ENCODE data around the gene RGS10.

RGS10 gene

GRCh38 chr10:119549247-119549999, 6.9 kb upstream of the RGS10 start:
- no peaks in the 10 kb centered on the region for H3K4me1 ChIP-seq (ENCODE audit: control insufficient read depth in 1 of 2, insufficient read depth in 2 of 2, low read length in 2 of 2)
- no peak overlapping the region for H3K4me3 ChIP-seq (ENCODE audit: low read depth in 1 of 2, low read length in 2 of 2)
- H3K27ac ChIP-seq (ENCODE audit: low read length): no peak overlapping the region
- no peaks in the 10 kb centered on the region for H3K36me3 ChIP-seq (ENCODE audit: control insufficient read depth in 1 of 2, insufficient read depth in 2 of 2, low read length in 2 of 2)
- no peaks in the 10 kb centered on the region for H3K27me3 ChIP-seq (ENCODE audit: low read depth, low read length)
- no peaks in the 10 kb centered on the region for H3K9me3 ChIP-seq (ENCODE audit: control insufficient read depth in 1 of 2, low read length in 2 of 2)

- Histone ChIP-seq H3K27ac (ENCODE audit: low read length) (no peak overlapping the region), H3K4me1 (ENCODE audit: control insufficient read depth in 1 of 2, insufficient read depth in 2 of 2, low read length in 2 of 2) (peaks cover 0 to 11% of the 10 kb centered on the region in 2 donors), H3K36me3 (ENCODE audit: control insufficient read depth in 1 of 2, insufficient read depth in 2 of 2, low read length in 2 of 2) (no peaks in the 10 kb centered on the region), H3K27me3 (ENCODE audit: low read depth, low read length) (no peaks in the 10 kb centered on the region), H3K4me3 (ENCODE audit: low read depth in 1 of 2, low read length in 2 of 2) (no peak overlapping the region), H3K9me3 (ENCODE audit: control insufficient read depth in 1 of 2, low read length in 2 of 2) (no peaks in the 10 kb centered on the region)
These were observed 3.5 kb upstream of the RGS10 start for GRCh38 chr10:119546009-119546408.

- no peaks in the 10 kb centered on the region for H3K36me3 ChIP-seq (ENCODE audit: control insufficient read depth in 1 of 2, insufficient read depth in 2 of 2, low read length in 2 of 2)
- no peaks in the 10 kb centered on the region for H3K27me3 ChIP-seq (ENCODE audit: low read depth, low read length)
- H3K9me3 ChIP-seq (ENCODE audit: control insufficient read depth in 1 of 2, low read length in 2 of 2): no peaks in the 10 kb centered on the region
- H3K4me3 ChIP-seq (ENCODE audit: low read depth in 1 of 2, low read length in 2 of 2): no peak overlapping the region
- peaks cover 0 to 18% of the 10 kb centered on the region in 2 donors for H3K4me1 ChIP-seq (ENCODE audit: control insufficient read depth in 1 of 2, insufficient read depth in 2 of 2, low read length in 2 of 2)
- H3K27ac ChIP-seq (ENCODE audit: low read length): no peak overlapping the region
These were observed 2.8 kb upstream of the RGS10 start for GRCh38 chr10:119545310-119545709.

- Histone ChIP-seq H3K27me3 (ENCODE audit: low read depth, low read length) (no peaks in the 10 kb centered on the region), H3K36me3 (ENCODE audit: control insufficient read depth in 1 of 2, insufficient read depth in 2 of 2, low read length in 2 of 2) (no peaks in the 10 kb centered on the region), H3K9me3 (ENCODE audit: control insufficient read depth in 1 of 2, low read length in 2 of 2) (no peaks in the 10 kb centered on the region), H3K4me3 (ENCODE audit: low read depth in 1 of 2, low read length in 2 of 2) (peak overlapping the region; percentile 61 to 83), H3K4me1 (ENCODE audit: control insufficient read depth in 1 of 2, insufficient read depth in 2 of 2, low read length in 2 of 2) (peaks cover 3 to 28% of the 10 kb centered on the region in 2 donors), H3K27ac (ENCODE audit: low read length) (peak overlapping the region; percentile 34)
These were observed 1.5 kb upstream of the RGS10 start for GRCh38 chr10:119543814-119544642.

- no peaks in the 10 kb centered on the region for H3K9me3 ChIP-seq (ENCODE audit: control insufficient read depth in 1 of 2, low read length in 2 of 2)
- peak overlapping the region; percentile 61 to 83 for H3K4me3 ChIP-seq (ENCODE audit: low read depth in 1 of 2, low read length in 2 of 2)
- H3K27me3 ChIP-seq (ENCODE audit: low read depth, low read length): no peaks in the 10 kb centered on the region
- H3K27ac ChIP-seq (ENCODE audit: low read length): no peak overlapping the region
- peaks cover 5 to 36% of the 10 kb centered on the region in 2 donors for H3K4me1 ChIP-seq (ENCODE audit: control insufficient read depth in 1 of 2, insufficient read depth in 2 of 2, low read length in 2 of 2)
- H3K36me3 ChIP-seq (ENCODE audit: control insufficient read depth in 1 of 2, insufficient read depth in 2 of 2, low read length in 2 of 2): no peaks in the 10 kb centered on the region
These were observed 682 bp upstream of the RGS10 start for GRCh38 chr10:119542988-119543813.

GRCh38 chr10:119541459-119542356, 811 bp downstream of the RGS10 start:
- Histone ChIP-seq H3K9me3 (ENCODE audit: control insufficient read depth in 1 of 2, low read length in 2 of 2) (no peaks in the 10 kb centered on the region), H3K27me3 (ENCODE audit: low read depth, low read length) (no peaks in the 10 kb centered on the region), H3K4me1 (ENCODE audit: control insufficient read depth in 1 of 2, insufficient read depth in 2 of 2, low read length in 2 of 2) (peaks cover 11 to 49% of the 10 kb centered on the region in 2 donors), H3K4me3 (ENCODE audit: low read depth in 1 of 2, low read length in 2 of 2) (peak overlapping the region; percentile 74 to 83), H3K27ac (ENCODE audit: low read length) (peak overlapping the region; percentile 67), H3K36me3 (ENCODE audit: control insufficient read depth in 1 of 2, insufficient read depth in 2 of 2, low read length in 2 of 2) (no peaks in the 10 kb centered on the region)

GRCh38 chr10:119541046-119541445, 1.5 kb downstream of the RGS10 start:
- Histone ChIP-seq H3K9me3 (ENCODE audit: control insufficient read depth in 1 of 2, low read length in 2 of 2) (no peaks in the 10 kb centered on the region), H3K4me1 (ENCODE audit: control insufficient read depth in 1 of 2, insufficient read depth in 2 of 2, low read length in 2 of 2) (peaks cover 11 to 55% of the 10 kb centered on the region in 2 donors), H3K36me3 (ENCODE audit: control insufficient read depth in 1 of 2, insufficient read depth in 2 of 2, low read length in 2 of 2) (no peaks in the 10 kb centered on the region), H3K27me3 (ENCODE audit: low read depth, low read length) (no peaks in the 10 kb centered on the region), H3K27ac (ENCODE audit: low read length) (no peak overlapping the region), H3K4me3 (ENCODE audit: low read depth in 1 of 2, low read length in 2 of 2) (peak overlapping the region; percentile 74 to 83)

GRCh38 chr10:119540038-119540437, 2.5 kb downstream of the RGS10 start:
- no peaks in the 10 kb centered on the region for H3K9me3 ChIP-seq (ENCODE audit: control insufficient read depth in 1 of 2, low read length in 2 of 2)
- no peak overlapping the region for H3K27ac ChIP-seq (ENCODE audit: low read length)
- peaks cover 17 to 66% of the 10 kb centered on the region in 2 donors for H3K4me1 ChIP-seq (ENCODE audit: control insufficient read depth in 1 of 2, insufficient read depth in 2 of 2, low read length in 2 of 2)
- no peaks in the 10 kb centered on the region for H3K27me3 ChIP-seq (ENCODE audit: low read depth, low read length)
- H3K36me3 ChIP-seq (ENCODE audit: control insufficient read depth in 1 of 2, insufficient read depth in 2 of 2, low read length in 2 of 2): no peaks in the 10 kb centered on the region
- H3K4me3 ChIP-seq (ENCODE audit: low read depth in 1 of 2, low read length in 2 of 2): no peak overlapping the region

GRCh38 chr10:119539359-119539825, 3.1 kb downstream of the RGS10 start:
- H3K4me1 ChIP-seq (ENCODE audit: control insufficient read depth in 1 of 2, insufficient read depth in 2 of 2, low read length in 2 of 2): peaks cover 17 to 66% of the 10 kb centered on the region in 2 donors
- peak overlapping the region; percentile 8 to 39 for H3K4me3 ChIP-seq (ENCODE audit: low read depth in 1 of 2, low read length in 2 of 2)
- no peaks in the 10 kb centered on the region for H3K9me3 ChIP-seq (ENCODE audit: control insufficient read depth in 1 of 2, low read length in 2 of 2)
- H3K27me3 ChIP-seq (ENCODE audit: low read depth, low read length): no peaks in the 10 kb centered on the region
- H3K27ac ChIP-seq (ENCODE audit: low read length): peak overlapping the region; percentile 34
- H3K36me3 ChIP-seq (ENCODE audit: control insufficient read depth in 1 of 2, insufficient read depth in 2 of 2, low read length in 2 of 2): no peaks in the 10 kb centered on the region

GRCh38 chr10:119538632-119539358, 3.7 kb downstream of the RGS10 start:
- H3K4me1 ChIP-seq (ENCODE audit: control insufficient read depth in 1 of 2, insufficient read depth in 2 of 2, low read length in 2 of 2): peaks cover 17 to 62% of the 10 kb centered on the region in 2 donors
- no peaks in the 10 kb centered on the region for H3K9me3 ChIP-seq (ENCODE audit: control insufficient read depth in 1 of 2, low read length in 2 of 2)
- no peaks in the 10 kb centered on the region for H3K36me3 ChIP-seq (ENCODE audit: control insufficient read depth in 1 of 2, insufficient read depth in 2 of 2, low read length in 2 of 2)
- peak overlapping the region; percentile 34 for H3K27ac ChIP-seq (ENCODE audit: low read length)
- peak overlapping the region; percentile 16 to 39 for H3K4me3 ChIP-seq (ENCODE audit: low read depth in 1 of 2, low read length in 2 of 2)
- no peaks in the 10 kb centered on the region for H3K27me3 ChIP-seq (ENCODE audit: low read depth, low read length)
